Measurements from ENCODE around the gene ADGRF1.

DNA sequence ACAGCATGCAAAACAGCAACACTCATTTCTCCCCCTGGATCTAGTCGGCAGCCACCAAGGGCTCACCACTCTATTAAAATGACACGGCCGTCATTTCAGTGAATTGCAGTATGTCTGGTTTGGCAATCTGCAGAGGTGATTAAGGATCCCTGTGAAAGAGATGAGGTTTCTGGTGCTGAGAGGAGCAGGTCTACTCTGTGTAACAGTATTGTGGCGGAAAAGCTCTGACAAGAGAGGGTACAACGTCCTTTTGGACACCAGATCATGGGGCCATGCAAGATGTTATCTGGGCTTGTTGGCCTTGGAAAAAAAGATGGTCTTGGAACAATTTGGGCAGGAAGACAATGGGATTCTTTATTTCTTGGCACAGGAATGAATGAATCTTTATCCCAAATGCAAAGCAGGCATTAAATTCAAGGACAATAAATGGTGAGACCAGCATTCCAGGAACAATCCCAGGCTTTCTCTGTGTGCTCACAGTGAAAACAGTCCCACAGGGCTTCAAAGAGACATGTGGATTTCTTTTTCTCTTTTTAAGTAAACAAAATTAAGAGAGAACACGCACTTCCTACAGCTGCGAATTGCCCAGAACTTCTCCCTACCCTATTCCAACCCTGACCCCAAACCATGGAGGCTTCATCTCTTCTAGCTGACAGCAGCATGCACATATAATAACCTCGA is 33.7 kb upstream of the ADGRF1 start:
- TF ChIP-seq, protein P1, sequence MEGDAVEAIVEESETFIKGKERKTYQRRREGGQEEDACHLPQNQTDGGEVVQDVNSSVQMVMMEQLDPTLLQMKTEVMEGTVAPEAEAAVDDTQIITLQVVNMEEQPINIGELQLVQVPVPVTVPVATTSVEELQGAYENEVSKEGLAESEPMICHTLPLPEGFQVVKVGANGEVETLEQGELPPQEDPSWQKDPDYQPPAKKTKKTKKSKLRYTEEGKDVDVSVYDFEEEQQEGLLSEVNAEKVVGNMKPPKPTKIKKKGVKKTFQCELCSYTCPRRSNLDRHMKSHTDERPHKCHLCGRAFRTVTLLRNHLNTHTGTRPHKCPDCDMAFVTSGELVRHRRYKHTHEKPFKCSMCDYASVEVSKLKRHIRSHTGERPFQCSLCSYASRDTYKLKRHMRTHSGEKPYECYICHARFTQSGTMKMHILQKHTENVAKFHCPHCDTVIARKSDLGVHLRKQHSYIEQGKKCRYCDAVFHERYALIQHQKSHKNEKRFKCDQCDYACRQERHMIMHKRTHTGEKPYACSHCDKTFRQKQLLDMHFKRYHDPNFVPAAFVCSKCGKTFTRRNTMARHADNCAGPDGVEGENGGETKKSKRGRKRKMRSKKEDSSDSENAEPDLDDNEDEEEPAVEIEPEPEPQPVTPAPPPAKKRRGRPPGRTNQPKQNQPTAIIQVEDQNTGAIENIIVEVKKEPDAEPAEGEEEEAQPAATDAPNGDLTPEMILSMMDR (IDR thresholded peaks at IDR 0.05; ENCODE audit: low read depth, low read length, poor library complexity, severe bottlenecking), result no peak
- no peak for TF ChIP-seq EZH2phosphoT487 (IDR thresholded peaks at IDR 0.05; ENCODE audit: borderline replicate concordance, low read length)

Data from DOHH2 (cell line).